HCT116 (cell line): Measurements from ENCODE around the gene TELO2. TPM values are rescaled to one million over a fixed set of nuclear protein-coding genes. Genes with fewer than 3 reads are reported as not detected.
A peak's percentile ranks its signal among the peaks of the same experiment; 100 is the strongest.

Source experiments
- ATAC-seq: fragments of 200-7000 bp; cut with Tn5 transposase; 2 replicates; pipeline ENCODE4 v1.9.1; 2020; ENCODE audit warnings: mild to moderate bottlenecking, moderate library complexity
- BruUV-seq: library from RNA; stranded (reverse); fragments of 400-500 nt; replicated peaks from 2 replicates; lab custom pipeline; 2021; lab: Mats Ljungman, UMichigan
- CTCF ChIA-PET: fragments of 300-600 bp; sonication (Branson Sonifier 250); formaldehyde crosslinking; loops from one replicate; lab custom pipeline; 2021; ENCODE audit warnings: antibody characterized with exemption; lab: Charles Lee
- POLR2A ChIA-PET: fragments of 300-600, 350-600 bp; sonication (Branson Sonifier 250); formaldehyde crosslinking; loops from one replicate; lab custom pipeline; 2021; ENCODE audit warnings: antibody characterized with exemption; lab: Charles Lee
- RAD21 ChIA-PET, 2 experiments: fragments of 300-600 bp; sonication (Branson Sonifier 250); formaldehyde crosslinking; loops; one replicate each; lab custom pipeline; 2023; ENCODE audit warnings: low total read pairs in 2 of 2; ENCODE audit not compliant: uncharacterized antibody in 2 of 2, unreplicated experiment in 2 of 2, low non-redundant PET in 1 of 2; lab: Charles Lee
- DNase-seq: peaks from one replicate; pipeline ENCODE4 v3.0.0-alpha.2; 2010; ENCODE audit warnings: low read depth, low spot score
- H2AFZ ChIP-seq: fragments of 200-600 bp; shearing (Covaris generic), sonication (generic); 2 replicates; pipeline ENCODE4 v1.6.1; 2017; ENCODE audit warnings: low read depth, mixed run types, mixed read lengths, antibody characterized with exemption, low read length; ENCODE audit not compliant: poor library complexity, severe bottlenecking
- H3K27ac ChIP-seq: 2 replicates; pipeline ENCODE4 v1.5.1; 2012; ENCODE audit warnings: low read depth, low read length
- H3K27me3 ChIP-seq: fragments of 200-600 bp; sonication (generic); 2 replicates; pipeline ENCODE4 v1.6.1; 2016; ENCODE audit warnings: mixed run types, low read length, mixed read lengths; ENCODE audit not compliant: insufficient read depth
- H3K36me3 ChIP-seq, 2 experiments: fragments of 200-500 bp in 1 of 2; fragments of 200-600 bp in 1 of 2; sonication (Bioruptor generic) in 1 of 2; sonication (generic) in 1 of 2; 2 replicates each; pipeline versions ENCODE4 v1.5.1 to v1.6.1; 2014 to 2016; ENCODE audit warnings: low read length in 2 of 2, inconsistent platforms in 1 of 2, mixed read lengths in 1 of 2, mixed run types in 1 of 2; ENCODE audit not compliant: insufficient read depth in 2 of 2, control insufficient read depth in 1 of 2
- H3K4me1 ChIP-seq, 2 experiments: fragments of 200-600 bp in 1 of 2; sonication (generic) in 1 of 2; 2 replicates each; pipeline versions ENCODE4 v1.5.1 to v1.6.1; 2012 to 2017; ENCODE audit warnings: low read length in 2 of 2, inconsistent platforms in 1 of 2, mild to moderate bottlenecking in 1 of 2, mixed read lengths in 1 of 2, mixed run types in 1 of 2, moderate library complexity in 1 of 2; ENCODE audit not compliant: insufficient read depth in 2 of 2, control insufficient read depth in 1 of 2
- H3K4me2 ChIP-seq: fragments of 200-600 bp; sonication (generic); 2 replicates; pipeline ENCODE4 v1.6.1; 2017; ENCODE audit warnings: mixed run types, low read length, mixed read lengths
- H3K4me3 ChIP-seq, 2 experiments: fragments of 200-600 bp in 1 of 2; sonication (generic) in 1 of 2; replicated peaks in 1 of 2; 2 replicates each; pipeline ENCODE4 v1.5.1; 2011 to 2016; ENCODE audit warnings: low read length in 2 of 2, control low read depth in 1 of 2, low read depth in 1 of 2, mild to moderate bottlenecking in 1 of 2, mixed read lengths in 1 of 2, mixed run types in 1 of 2
- H3K79me2 ChIP-seq: fragments of 200-600 bp; sonication (generic); 2 replicates; pipeline ENCODE4 v1.6.1; 2017; ENCODE audit warnings: mild to moderate bottlenecking, mixed run types, low read length, moderate library complexity, mixed read lengths; ENCODE audit not compliant: insufficient read depth
- H3K9ac ChIP-seq: fragments of 200-600 bp; sonication (generic); 2 replicates; pipeline ENCODE4 v1.6.1; 2016; ENCODE audit warnings: low read length, mixed read lengths
- H3K9me2 ChIP-seq: fragments of 200-600 bp; sonication (generic), shearing (Covaris generic); 2 replicates; pipeline ENCODE4 v1.6.1; 2017; ENCODE audit warnings: mixed run types, mild to moderate bottlenecking, moderate library complexity; ENCODE audit not compliant: insufficient read depth
- H3K9me3 ChIP-seq, 2 experiments: fragments of 200-500 bp in 1 of 2; fragments of 200-600 bp in 1 of 2; sonication (Bioruptor generic) in 1 of 2; sonication (generic) in 1 of 2; 2 replicates each; pipeline ENCODE4 v1.6.1; 2014 to 2017; ENCODE audit warnings: low read length in 2 of 2, mixed read lengths in 2 of 2, inconsistent platforms in 1 of 2, low read depth in 1 of 2, mild to moderate bottlenecking in 1 of 2, mixed run types in 1 of 2, moderate library complexity in 1 of 2; ENCODE audit not compliant: control insufficient read depth in 1 of 2, insufficient read depth in 1 of 2
- H4K20me1 ChIP-seq: fragments of 200-600 bp; sonication (generic), shearing (Covaris generic); 2 replicates; pipeline ENCODE4 v1.6.1; 2017; ENCODE audit warnings: mixed run types, mild to moderate bottlenecking, moderate library complexity; ENCODE audit not compliant: insufficient read depth
- ATF3 ChIP-seq: IDR thresholded peaks from 2 replicates; pipeline ENCODE4 v1.6.1; 2012
- CTCF ChIP-seq, 3 experiments: fragments of 200-600 bp in 1 of 3; sonication (generic) in 1 of 3; IDR thresholded peaks in 2 of 3; conservative IDR thresholded peaks in 1 of 3; 2 replicates each; pipeline ENCODE4 v1.5.1; 2012 to 2017; ENCODE audit warnings: low read depth in 2 of 3, low read length in 2 of 3, antibody characterized with exemption in 1 of 3, borderline replicate concordance in 1 of 3, control low read depth in 1 of 3, mild to moderate bottlenecking in 1 of 3, mixed read lengths in 1 of 3, mixed run types in 1 of 3, moderate library complexity in 1 of 3; ENCODE audit not compliant: insufficient read depth in 1 of 3
- ELF1 ChIP-seq: IDR thresholded peaks from 2 replicates; pipeline ENCODE4 v1.6.1; 2012; ENCODE audit warnings: low read depth, borderline replicate concordance
- EZH2phosphoT487 ChIP-seq: fragments of 200-600 bp; IDR thresholded peaks from 2 replicates; pipeline ENCODE4 v1.6.1; 2018; ENCODE audit warnings: antibody characterized with exemption, borderline replicate concordance
- FOSL1 ChIP-seq: IDR thresholded peaks from 2 replicates; pipeline ENCODE4 v1.6.1; 2012; ENCODE audit warnings: low read depth
- MAX ChIP-seq: IDR thresholded peaks from 2 replicates; pipeline ENCODE4 v1.6.1; 2012
- RAD21 ChIP-seq: IDR thresholded peaks from 2 replicates; pipeline ENCODE4 v1.6.1; 2012; ENCODE audit warnings: low read depth, mild to moderate bottlenecking
- SP1 ChIP-seq: IDR thresholded peaks from 2 replicates; pipeline ENCODE4 v1.6.1; 2012; ENCODE audit warnings: low read depth
- YY1 ChIP-seq: IDR thresholded peaks from 2 replicates; pipeline ENCODE4 v1.6.1; 2011; ENCODE audit warnings: low read length, low read depth, moderate library complexity, mild to moderate bottlenecking; ENCODE audit not compliant: insufficient replicate concordance; ENCODE audit errors: extremely low read depth
- intact Hi-C: fragments of 100-400 bp; cut with micrococcal nuclease; formaldehyde crosslinking; loops from 2 replicates; pipeline ENCODE4 v1.10.0; 2022
- total RNA-seq: library from RNA; stranded (reverse); gene quantifications from one replicate; pipeline ENCODE4 v1.2.1, GENCODE V29; 2021; ENCODE audit not compliant: unreplicated experiment

The TELO2 gene
- total RNA-seq, 1 experiment from 2014 or later = 74.3 TPM

GRCh38 chr16:1510941-1511351, 17.8 kb downstream of the TELO2 start:
- ATAC-seq = peak; percentile 24; the same call in 1 of the 2 replicates
- no peaks in the 10 kb centered on the region for H3K27me3 ChIP-seq
- no peaks in the 10 kb centered on the region for H3K9me2 ChIP-seq
- TF ChIP-seq FOSL1 (no peak), SP1 (no peak), MAX (no peak)
- no peaks in the 10 kb centered on the region for H3K79me2 ChIP-seq
- BruUV-seq = no TSS peak
- no peak overlapping the region for H3K4me2 ChIP-seq
- no peak for DNase-seq
- no peak overlapping the region for H3K9ac ChIP-seq
- intact Hi-C loops = no loop called here
- H3K9me3 ChIP-seq = no peaks in the 10 kb centered on the region
- no peak overlapping the region for H3K4me3 ChIP-seq
- no peaks in the 10 kb centered on the region for H4K20me1 ChIP-seq
- no peaks in the 10 kb centered on the region for H3K4me1 ChIP-seq
- H2AFZ ChIP-seq = no peak overlapping the region
- H3K36me3 ChIP-seq = peaks cover 0 to 3% of the 10 kb centered on the region in 2 experiments; a peak in 1 of 4 replicates
- RAD21 ChIA-PET = no interaction called here
- POLR2A ChIA-PET = no interaction called here
- CTCF ChIA-PET = no interaction called here
- no peak overlapping the region for H3K27ac ChIP-seq

GRCh38 chr16:1511662-1512569, 18.8 kb downstream of the TELO2 start:
- RAD21 ChIA-PET = no interaction called here
- H3K9me3 ChIP-seq = no peaks in the 10 kb centered on the region
- no peak for DNase-seq
- no peak overlapping the region for H3K4me2 ChIP-seq
- H3K9ac ChIP-seq = no peak overlapping the region
- TF ChIP-seq CTCF (IDR thresholded peaks at IDR 0.05 in 2 of 3, conservative IDR thresholded peaks at IDR 0.05 in 1 of 3; ENCODE audit: borderline replicate concordance in 1 of 3, insufficient read depth in 1 of 3, low read depth in 2 of 3, low read length in 2 of 3) = no peak
- no peak for TF ChIP-seq RAD21
- no peak for TF ChIP-seq YY1
- TF ChIP-seq ATF3 = no peak
- no peak for TF ChIP-seq ELF1
- TF ChIP-seq EZH2phosphoT487 = no peak
- TF ChIP-seq, all 23 proteins: peak for 0
- ChIA-PET CTCF (no interaction called here), POLR2A (no interaction called here)
- Histone ChIP-seq H3K27ac (no peak overlapping the region), H4K20me1 (no peaks in the 10 kb centered on the region), H3K4me3 (no peak overlapping the region), H2AFZ (no peak overlapping the region), H3K4me1 (no peaks in the 10 kb centered on the region), H3K9me2 (no peaks in the 10 kb centered on the region), H3K36me3 (peaks cover 0 to 3% of the 10 kb centered on the region in 2 experiments; a peak in 1 of 4 replicates), H3K79me2 (no peaks in the 10 kb centered on the region), H3K27me3 (no peaks in the 10 kb centered on the region)
- intact Hi-C loops = no loop called here
- BruUV-seq = no TSS peak
- peak; percentile 47 for ATAC-seq
